HG03565 (cell line): ENCODE data around the gene KCNMA1.

ENCODE experiments used
- ATAC-seq: cut with Tn5 transposase; IDR thresholded peaks from one replicate; pipeline ENCODE4 v1.9.1; 2021; ENCODE audit warnings: mild to moderate bottlenecking, moderate library complexity; ENCODE audit not compliant: unreplicated experiment

KCNMA1 gene

DNA sequence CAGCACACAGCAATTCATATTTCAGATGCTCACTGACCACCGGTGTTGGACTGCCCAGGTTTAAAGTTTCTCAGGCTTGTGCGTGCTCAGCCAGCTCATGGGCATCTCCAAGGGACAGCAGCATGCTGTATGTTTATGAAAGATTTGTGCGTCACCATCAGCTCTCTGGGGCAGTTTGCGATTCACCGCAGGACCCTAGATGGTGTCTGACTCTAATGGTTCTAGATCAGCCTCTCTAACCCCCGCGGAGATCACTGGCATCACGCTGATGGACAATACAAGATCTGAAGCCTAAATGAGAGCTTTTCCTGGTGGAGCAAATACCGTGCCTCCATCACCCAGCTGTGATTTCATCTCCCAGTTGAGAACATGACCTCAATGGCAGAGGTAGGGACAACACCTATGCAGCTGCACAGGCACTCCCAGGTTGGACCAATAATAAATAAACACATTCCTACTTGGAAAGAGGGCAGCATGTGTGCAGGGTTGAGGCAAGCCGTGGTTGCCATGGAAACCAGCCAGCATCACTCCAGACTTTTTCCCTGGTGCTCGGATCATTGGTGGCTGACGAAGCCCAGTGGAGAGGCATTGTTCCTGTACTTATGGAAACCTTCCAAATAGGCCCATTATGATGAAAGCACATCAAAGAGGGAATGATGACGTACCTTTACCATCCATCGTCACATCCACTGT, 253.6 kb downstream of the KCNMA1 start:
- ATAC-seq: no peak

DNA sequence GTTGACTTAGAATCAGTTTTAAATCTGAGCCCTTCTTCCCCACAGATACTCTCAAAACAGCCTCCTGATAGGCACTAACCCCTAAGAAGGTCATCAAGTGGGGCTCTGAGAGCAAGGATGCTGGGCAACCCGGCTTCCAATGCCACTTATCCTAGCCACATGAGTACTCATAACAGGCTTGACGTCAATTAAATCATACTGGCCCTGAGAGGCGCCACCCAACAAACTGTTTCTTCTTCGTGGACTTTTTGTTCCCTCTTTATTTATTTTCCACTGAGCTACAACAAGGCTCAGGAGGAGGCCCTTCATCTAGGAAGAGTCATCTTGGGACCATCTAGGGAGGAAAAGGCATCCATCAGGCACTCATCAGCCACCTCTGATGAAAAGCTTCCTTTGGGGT, 255.9 kb downstream of the KCNMA1 start:
- no peak for ATAC-seq

DNA sequence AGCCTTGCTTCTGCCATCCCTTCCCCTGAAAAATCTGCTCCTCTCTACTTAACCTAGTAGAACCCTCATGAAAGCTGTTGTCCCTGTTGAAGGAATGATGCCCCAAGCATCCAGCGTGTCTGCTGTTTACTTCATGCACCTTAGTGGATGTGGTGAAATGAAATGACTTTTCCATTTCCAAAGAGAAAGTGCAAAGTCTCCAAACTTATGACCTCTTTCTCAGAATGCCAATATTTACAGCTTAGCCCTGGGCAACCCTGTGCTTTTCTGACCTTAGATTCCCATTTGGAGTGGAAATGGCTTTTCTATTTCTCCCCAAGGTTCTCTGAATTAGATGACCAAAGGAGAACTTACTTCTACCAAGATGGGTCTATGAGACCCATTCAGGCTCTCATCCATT, 256.9 kb downstream of the KCNMA1 start:
- no peak for ATAC-seq

DNA sequence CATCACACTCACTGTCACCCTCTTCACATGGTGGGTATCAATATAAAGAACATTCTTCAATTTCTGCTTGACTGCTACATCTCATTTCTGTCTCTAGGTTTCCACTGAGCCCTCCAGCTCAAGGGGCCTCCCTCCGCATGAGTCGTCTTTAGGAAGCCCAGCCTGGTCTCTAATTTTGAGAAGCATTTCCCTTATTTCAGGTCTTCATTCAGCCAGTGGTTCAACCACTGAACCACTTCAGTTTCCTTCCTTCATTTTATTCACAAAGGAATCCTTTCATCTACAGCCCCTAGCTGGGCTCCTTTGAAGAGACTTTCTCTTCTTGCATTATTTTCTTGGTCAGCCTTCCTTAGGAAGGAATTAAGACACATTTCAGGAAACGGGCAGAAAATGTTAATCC, 257.4 kb downstream of the KCNMA1 start:
- ATAC-seq: no peak

DNA sequence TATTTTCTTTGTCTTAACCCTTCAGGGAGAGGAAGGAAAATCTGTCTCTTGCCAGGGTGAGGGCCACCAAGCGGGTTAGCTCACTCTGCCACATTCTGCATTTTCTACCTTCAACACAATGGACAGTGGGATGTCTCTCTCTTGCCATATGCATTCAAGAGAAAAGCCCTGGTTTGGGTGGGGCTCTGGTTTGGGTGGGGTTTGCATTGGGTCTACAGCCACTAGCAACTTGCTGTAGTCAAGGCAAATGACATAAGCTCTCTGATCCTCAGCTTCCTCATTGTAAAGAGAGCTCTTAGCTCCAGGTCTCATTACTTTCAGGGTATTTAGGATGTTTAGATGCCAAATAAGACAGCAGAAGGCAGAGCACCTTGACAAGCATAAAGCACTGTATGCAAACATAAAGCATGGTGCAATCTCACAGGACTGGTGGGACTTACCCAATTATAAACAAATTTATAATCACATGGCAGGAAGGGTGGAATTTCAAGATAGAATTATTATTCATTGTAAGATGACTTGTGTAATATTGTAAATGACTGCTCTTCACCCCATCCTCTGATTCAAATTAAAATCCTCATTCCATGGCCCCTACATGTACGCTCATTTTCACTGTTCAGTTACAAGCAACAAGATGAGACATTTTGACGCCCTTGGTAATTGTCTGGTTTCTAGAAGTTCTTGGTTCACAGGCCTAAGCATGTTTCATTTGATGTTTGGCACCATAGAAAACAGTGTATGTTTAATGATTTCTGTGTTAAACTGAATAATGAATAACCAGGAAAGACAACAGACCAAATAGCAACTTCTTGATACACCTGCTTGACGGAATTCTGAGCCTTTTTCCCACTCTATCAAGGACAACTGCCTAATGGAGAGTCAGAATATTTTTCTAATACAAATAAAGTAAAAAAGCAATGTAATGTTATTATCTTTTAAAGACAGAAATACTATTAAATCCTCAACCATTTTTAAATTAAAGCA, 258.9 kb downstream of the KCNMA1 start:
- ATAC-seq: no peak

DNA sequence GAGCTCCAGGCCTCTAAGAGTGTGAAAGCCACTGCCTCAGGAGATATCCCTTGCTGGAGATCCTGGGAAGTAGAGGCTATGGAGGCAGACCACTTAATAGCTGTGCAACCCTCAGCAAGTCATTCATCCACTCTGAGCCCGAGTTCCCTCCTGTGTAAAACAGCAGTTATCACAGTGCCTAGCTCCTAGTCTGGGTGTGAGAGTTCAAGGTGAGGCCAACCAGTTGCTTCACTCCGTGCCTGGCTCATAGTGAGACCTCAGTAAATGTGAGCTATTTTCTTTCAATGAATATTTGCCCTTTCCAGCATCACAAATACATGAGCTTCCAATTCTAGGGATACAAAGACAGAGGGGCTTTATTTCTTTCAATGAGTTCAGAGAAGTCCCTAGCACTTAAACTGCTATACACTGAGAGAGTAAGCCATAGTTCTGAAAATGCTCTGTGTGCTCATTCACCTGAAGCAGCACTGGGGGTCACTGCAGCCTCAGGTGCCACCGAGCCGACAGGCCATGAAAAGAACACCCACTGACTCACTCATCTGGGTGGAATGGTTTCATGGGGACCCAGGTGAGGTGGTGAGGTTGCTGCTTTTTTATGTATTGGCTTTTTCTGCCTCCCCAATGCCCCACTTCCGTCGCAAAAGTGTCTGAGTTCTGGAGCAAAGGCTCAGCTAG, 259.8 kb downstream of the KCNMA1 start:
- ATAC-seq: no peak

DNA sequence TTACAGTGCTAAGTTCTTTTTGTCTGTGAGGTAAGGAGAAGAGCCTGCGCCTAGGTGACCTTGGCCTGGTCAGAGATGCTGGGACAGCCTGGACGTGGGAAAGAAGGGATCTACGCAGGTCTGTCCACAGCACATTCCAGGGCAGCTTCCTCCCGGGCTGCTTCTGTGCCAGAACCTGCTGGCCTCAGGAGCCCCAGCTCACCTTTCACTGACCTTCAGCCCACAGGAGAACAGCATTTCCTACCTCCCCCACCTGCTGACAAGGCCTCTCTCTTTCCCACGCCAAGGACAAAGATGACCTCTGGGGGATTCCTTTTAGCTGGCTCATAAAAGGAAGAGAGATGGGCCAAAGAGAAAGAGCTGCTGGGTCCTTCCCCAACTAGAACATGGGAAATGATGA, 260.6 kb downstream of the KCNMA1 start:
- ATAC-seq: no peak

DNA sequence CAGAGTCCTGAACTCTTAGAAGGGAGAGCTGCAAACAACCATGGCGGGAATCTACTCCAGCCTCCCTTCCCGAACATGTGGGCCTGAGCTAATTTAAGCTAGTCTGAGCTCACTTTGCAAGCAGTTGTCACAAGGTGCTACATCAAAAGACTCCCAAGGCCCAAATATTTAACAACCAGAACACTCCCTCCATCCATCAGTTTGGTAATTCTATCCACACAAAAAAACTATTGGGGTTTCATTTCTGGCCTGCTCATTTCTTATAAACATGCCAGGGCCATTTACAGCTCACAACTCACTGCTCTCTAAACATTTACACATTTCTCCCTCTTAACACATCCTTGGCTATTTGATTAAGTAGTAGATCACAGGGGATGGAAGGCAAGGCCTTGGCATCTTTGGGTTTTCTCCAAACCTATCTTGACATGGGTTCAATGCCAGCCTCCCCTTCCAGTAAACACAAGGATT, 263.4 kb downstream of the KCNMA1 start:
- ATAC-seq: no peak

DNA sequence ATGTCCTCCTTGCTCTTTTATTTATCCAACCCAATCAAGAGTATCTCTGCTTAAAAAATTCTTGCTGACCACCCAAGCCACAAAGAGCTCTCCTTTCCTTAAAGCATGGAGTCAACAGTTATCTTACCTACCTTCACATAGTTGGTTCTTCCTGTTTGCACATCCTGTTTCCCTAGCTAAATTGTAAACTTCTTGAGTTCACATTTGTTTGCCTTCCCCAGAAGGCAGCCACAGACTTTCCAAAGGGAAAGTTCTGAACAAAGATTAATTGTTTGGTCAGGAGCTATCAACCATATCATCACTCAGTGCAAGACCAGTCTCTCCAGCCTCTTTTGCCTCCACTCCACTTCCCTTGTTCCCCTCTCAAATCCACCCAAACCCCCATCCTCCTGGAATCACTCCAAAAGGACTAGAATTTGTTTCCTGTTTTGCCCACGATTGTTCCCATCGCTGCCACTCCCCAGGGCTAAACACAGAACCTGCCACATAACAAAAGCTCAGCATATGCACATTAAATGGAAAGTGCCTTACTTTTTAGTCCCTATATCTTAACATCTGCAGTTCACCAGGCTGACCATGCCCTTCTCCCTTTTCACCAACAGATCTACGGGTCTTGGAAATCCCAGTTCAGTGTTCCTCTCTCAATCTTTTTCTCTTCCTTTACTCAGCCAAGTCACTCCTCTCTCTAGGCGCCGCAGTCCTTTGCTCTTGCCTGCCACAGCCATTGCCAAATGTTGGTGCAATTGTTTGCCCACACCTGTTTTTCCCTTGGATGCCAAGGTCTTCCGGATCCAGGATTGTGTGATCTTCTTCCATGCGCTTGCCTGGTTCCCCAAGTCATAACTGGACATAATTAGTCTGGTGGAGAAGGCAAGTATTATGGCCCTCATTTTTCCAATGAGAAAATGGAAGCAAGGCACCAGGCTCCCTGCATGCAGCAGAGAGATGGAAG, 265.5 kb downstream of the KCNMA1 start:
- ATAC-seq: no peak

DNA sequence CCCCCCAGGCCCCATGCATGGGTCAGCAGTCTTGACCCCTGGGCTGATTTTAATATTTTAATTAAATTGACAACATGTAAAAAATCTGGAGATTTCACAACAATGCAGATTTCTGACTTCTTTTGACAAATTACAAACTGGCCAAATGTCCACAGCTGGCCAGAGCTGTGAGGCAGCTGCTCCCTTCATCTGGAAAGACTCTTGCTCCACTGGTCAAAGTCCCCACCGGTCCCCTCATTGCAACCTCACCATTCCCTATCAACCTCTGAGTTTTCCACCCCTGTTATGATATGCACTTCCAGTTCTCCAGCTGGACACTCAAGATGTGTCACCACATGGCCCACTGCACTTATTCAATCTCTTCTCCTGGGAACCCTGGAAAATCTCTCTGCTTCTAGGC, 266.2 kb downstream of the KCNMA1 start:
- ATAC-seq: no peak

DNA sequence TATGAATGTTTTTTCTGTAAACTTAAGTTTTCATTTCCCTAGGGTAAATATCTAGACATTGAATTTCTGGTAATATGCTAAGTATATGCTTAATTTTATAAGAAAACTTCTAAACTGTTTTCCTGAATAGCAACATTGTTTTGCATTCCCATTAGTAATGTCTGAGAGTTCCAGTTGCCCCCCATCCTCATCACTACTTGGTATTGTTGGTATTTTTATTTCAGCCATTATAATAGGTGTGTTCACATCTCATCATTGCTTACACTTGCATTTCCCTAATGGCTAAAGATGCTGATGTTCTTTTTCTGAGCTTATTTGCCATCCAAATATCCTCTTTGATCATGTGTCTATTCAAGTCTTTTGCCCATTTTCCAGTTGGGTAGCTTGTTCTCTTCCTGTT, 269.6 kb downstream of the KCNMA1 start:
- ATAC-seq: no peak

DNA sequence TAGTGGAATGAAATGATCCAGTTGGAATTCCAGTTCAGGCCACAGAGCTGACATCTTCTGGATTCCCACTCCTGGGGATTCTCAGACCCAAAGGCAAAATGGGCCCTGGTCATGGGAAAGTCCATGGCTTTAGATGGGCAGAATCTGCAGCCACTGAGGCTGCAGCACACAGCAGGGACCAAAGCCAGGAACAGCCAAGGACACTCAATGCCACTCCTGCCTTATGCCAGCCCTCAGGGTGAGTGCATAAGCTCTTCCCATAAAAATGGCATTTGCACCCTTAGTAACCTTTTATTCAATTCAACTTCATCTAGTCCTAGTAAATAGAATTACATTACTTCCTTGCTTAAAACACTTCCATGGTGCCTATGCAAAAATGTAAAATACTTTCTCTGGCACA, 274.4 kb downstream of the KCNMA1 start:
- ATAC-seq: no peak

DNA sequence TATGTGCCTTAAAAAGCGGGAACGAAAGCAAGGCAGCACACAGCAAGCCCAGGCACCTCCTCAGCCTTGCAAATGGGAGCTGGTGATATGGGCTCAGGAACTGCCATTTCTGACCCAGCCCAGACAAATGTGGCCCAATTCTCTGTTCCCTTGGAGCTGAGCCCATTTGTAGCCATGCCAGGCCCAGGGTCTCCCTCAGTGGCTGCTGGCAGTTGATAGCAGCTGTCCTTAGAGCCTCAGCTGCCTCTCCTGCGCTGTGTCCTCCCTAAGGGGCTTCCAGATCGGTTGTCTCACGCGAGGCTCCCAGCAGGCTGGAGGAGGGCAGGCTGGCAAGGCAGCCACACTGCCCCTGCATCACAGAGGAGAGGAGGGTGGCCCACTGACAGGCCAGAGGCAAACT, 275.8 kb downstream of the KCNMA1 start:
- no peak for ATAC-seq

DNA sequence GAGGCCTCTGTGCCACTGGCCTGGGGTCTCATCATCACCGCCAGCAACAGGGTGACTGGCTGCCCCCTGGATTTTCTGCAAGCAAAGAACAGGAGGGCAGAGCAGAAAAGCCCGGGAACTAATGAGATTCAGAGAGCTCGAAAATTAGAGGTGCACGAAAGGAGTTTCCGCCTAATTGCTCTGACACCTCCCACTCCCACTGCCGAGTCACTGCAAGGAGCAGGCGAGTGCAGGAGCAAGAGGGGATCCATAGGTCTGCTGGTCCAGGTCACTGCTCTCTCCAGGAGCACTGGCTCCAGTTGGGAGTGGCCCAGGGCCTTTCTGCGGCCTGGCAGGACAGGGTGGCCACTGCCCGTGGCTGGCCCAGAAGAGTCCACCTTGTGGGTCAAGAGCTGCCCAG, 276.2 kb downstream of the KCNMA1 start:
- ATAC-seq: no peak

DNA sequence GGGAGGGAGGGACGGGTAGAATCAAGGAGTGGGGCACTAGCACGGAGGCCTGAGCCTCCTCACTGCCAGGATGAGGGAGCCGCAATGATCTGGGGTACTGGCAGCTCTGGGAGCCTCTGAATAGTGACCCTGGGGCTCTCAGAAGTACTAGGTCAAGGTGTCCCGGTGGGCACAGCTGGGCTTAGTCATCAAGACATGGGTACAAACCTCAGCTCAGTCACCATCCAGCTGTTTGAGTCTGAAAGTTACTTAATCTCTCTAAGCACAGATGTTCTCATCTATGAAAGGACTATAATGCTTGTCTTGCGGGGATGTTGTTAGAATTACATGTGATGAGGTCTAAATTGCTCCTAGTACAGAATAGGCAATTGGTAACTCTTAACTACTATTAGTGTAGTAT, 276.8 kb downstream of the KCNMA1 start:
- ATAC-seq: no peak

DNA sequence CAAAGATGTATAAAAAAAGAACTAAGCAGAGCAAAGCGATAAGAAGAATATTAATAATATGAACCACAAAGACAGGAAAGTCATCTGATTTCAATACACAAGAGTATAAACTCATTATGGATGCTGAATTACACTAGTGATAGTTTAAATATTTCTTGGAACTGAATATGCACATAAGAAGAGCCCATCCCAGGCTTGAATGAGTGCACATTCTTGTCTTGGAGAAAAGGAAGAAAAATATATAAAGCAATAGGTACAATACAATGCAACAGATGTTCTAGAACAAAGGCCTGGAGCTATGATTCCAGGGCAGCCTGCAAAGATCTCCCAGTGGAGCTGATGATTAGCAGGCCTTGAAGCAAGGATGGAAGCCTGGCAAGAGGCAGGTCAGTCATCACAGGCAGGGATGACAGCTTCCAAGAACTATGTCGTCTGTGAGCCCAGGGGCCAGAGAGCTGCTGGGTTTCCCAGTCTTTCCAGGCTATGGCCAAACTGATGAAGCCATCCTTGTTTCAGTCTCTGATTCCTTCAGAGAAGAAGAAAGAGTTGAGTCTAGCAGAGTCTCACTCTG, 277.6 kb downstream of the KCNMA1 start:
- no peak for ATAC-seq

DNA sequence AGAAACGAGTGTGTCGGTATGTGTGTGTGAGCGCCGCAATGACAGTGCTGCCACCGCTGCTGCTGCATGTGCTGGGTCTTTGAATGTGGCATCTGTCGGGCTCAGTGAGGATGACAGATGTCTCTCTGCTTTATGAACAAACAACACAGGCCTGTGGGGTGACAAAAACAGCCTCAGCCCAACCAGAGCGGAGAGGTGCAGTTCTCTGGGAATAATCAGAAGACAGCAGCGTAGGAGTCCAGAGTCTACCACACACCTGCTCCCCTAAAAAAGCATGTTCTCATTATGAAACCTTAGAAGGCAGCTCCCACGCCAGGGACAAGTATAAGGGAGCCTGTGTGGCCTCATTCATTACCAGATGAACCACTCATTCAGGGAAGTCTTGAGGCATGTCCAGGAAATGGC, 278.3 kb downstream of the KCNMA1 start:
- no peak for ATAC-seq

DNA sequence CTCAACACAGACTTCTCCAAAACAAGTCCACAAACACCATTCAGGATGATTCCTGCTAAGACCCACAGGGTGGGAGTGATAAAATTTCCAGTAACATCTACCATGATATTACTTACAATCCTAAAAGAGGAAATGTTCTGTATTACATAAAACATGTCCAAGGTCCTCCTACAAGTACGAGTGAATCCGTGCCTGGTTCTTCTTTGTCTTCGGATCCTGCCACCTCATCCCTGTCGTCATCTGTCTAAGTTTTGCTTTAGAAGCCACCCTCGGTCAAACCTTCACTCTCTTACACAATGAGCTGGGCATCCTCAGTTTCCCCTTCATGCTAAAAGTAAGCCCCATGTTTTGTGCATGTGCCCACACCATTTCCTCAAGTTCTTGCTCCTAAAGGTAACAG, 279.0 kb downstream of the KCNMA1 start:
- ATAC-seq: no peak

DNA sequence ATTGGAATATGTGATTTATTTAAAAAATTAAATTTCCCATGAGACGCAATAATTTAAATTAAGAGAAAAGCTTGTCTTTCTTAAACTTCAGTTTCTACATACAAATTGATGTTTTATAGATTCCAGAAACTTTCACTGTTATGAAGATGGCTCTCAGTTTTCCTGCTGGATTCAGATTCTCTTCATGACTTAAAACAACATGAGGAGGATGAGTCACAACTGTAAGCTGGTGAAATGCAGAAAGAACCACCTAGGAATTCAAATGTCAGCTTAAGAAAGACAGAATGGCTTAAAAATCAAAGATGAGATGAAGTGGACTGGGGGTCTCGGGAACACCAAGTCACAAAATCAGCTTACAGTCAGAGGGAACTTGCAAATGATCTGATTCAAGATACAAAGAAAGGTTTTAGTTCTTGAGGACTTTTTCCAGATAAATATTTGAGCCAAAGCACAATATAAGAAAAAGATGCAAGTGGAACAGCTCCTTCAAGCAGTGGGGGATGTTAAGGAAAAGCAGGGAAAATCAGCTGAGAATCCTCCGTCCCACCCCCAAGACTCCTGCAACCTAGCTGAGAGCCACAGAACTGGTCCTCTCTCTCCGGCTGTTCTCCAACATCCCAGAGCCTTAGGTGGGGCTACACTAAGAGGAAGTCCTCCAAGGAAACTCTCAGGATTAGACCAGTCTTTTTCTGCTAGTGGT, 279.8 kb downstream of the KCNMA1 start:
- ATAC-seq: no peak

DNA sequence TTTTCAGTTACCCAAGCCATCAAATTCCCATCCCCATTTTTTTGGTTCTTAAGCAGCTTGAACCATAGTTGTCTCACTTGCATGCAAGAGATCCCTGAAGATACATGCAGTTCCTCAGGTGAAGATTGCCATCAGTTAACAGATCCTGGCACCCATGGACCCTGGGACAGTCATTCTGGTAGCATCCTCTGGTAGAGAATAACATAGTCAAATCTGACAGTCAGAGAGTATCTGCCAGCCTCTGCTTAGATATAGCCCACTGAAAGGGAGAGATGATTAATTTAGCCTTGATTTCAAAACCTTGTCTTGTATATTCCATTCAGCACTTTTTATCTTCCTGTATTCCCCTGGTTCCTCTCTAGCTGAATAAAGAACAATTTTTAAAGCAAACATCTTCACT, 280.4 kb downstream of the KCNMA1 start:
- ATAC-seq: no peak
